HFFc6 (cell line): ENCODE data around the gene MT4. TPM values are rescaled to one million over a fixed set of nuclear protein-coding genes. Genes with fewer than 3 reads are reported as not detected.
"Not testable (repeated sequence)": the region's sequence is repeated elsewhere in the genome, so short reads cannot be mapped to it uniquely, and the experiment has no call there.

Experiments
- DNase-seq: peaks from one replicate; pipeline ENCODE4 v3.0.0-alpha.2; 2018
- H3K27ac Mint-ChIP-seq: 2 replicates; pipeline ENCODE4 v1.8.0; 2020; ENCODE audit warnings: mild to moderate bottlenecking, mixed read lengths
- H3K27me3 Mint-ChIP-seq: 2 replicates; pipeline ENCODE4 v1.8.0; 2021; ENCODE audit warnings: mild to moderate bottlenecking, moderate library complexity, mixed read lengths; ENCODE audit not compliant: insufficient read depth
- H3K36me3 Mint-ChIP-seq: 2 replicates; pipeline ENCODE4 v1.8.0; 2021; ENCODE audit warnings: low read depth, mixed read lengths
- H3K4me1 Mint-ChIP-seq: 2 replicates; pipeline ENCODE4 v1.8.0; 2020; ENCODE audit warnings: low read depth, mixed read lengths
- H3K4me3 Mint-ChIP-seq: 2 replicates; pipeline ENCODE4 v1.8.0; 2020; ENCODE audit warnings: mild to moderate bottlenecking, moderate library complexity, mixed read lengths
- H3K9me3 Mint-ChIP-seq: 2 replicates; pipeline ENCODE4 v1.8.0; 2020; ENCODE audit warnings: mild to moderate bottlenecking, mixed read lengths
- total RNA-seq, 6 experiments: library from RNA; stranded (reverse); fragmentation: NEBNext Ultra II Directional; extraction: Animal tissue kit (Norgen Biotek cat#: 25700); gene quantifications; 2 replicates in 1 of 6; 3 replicates in 5 of 6; pipeline ENCODE4 v1.2.3, GENCODE V29; 2021
- TF ChIP-seq, protein P1 (sequence below): fragments of 200-600 bp; sonication (generic); IDR thresholded peaks from 2 replicates; pipeline ENCODE4 v1.5.0; 2021; ENCODE audit warnings: antibody characterized with exemption, mild to moderate bottlenecking

MT4 gene
- total RNA-seq, 6 experiments from 2014 or later, result not detected

DNA sequence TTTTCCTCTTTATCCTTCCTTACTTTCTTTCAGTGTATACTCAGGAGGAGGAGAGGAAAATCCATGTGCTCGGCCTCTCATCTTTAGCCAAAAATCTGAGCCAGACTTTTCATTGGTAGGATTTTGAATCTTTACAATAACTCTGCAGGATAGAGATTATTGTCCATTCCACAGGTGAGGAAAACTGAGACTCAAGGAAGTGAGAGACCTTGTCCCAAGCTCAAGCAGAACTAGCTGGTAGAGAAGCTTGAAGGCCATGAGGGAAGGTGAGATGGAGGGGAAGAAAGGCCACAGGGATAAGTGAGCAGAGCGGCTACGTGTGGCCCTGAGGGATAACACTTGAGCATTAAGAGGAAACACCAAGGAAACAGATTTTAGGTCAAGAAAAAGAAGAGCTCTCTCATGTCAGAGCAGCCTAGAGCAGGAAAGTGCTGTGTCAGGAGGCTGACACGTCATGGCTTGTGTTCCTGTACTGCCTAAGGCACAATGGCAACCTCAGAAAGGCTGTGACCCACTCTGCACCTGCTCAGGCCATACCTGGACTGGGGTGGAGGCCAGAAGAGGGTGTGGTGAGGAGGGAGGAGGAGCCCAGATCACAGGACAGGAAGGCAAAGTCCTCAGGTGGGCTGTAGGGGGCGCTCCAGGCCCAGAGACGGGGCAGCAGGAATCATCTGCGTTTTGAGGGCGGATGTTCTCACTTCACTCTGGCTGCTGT lies 11.9 kb downstream of the MT4 start:
- Mint-ChIP-seq H3K27ac (no peak overlapping the region), H3K4me1 (no peaks in the 10 kb centered on the region), H3K9me3 (peaks cover 13% of the 10 kb centered on the region), H3K36me3 (peaks cover 10% of the 10 kb centered on the region), H3K27me3 (peaks cover 17% of the 10 kb centered on the region), H3K4me3 (no peak overlapping the region)
- peak; percentile 38 for DNase-seq
- TF ChIP-seq, protein P1, sequence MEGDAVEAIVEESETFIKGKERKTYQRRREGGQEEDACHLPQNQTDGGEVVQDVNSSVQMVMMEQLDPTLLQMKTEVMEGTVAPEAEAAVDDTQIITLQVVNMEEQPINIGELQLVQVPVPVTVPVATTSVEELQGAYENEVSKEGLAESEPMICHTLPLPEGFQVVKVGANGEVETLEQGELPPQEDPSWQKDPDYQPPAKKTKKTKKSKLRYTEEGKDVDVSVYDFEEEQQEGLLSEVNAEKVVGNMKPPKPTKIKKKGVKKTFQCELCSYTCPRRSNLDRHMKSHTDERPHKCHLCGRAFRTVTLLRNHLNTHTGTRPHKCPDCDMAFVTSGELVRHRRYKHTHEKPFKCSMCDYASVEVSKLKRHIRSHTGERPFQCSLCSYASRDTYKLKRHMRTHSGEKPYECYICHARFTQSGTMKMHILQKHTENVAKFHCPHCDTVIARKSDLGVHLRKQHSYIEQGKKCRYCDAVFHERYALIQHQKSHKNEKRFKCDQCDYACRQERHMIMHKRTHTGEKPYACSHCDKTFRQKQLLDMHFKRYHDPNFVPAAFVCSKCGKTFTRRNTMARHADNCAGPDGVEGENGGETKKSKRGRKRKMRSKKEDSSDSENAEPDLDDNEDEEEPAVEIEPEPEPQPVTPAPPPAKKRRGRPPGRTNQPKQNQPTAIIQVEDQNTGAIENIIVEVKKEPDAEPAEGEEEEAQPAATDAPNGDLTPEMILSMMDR, result peak; percentile 88

DNA sequence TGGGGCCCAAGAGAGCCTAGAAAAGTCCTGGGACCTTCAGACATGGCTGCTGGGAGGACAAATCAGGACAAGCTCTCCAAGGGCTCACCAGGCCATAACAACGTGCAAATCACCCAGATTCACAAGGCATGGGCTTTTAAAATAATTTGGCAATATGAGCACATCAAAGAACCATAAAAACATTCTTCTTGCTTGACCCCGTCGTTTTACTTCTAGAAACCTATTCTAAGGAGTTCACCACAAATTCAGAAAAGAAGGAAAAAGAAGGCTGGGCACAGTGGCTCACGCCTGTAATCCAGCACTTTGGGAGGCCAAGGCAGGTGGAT lies 12.4 kb downstream of the MT4 start:
- H3K9me3 Mint-ChIP-seq, result peaks cover 13% of the 10 kb centered on the region
- TF ChIP-seq, protein P1, result peak; percentile 21; the same call in 1 of the 2 replicates
- H3K27ac Mint-ChIP-seq, result no peak overlapping the region
- H3K36me3 Mint-ChIP-seq, result peaks cover 10% of the 10 kb centered on the region
- DNase-seq, result no peak
- no peaks in the 10 kb centered on the region for H3K4me1 Mint-ChIP-seq
- H3K4me3 Mint-ChIP-seq, result no peak overlapping the region
- peaks cover 19% of the 10 kb centered on the region for H3K27me3 Mint-ChIP-seq

DNA sequence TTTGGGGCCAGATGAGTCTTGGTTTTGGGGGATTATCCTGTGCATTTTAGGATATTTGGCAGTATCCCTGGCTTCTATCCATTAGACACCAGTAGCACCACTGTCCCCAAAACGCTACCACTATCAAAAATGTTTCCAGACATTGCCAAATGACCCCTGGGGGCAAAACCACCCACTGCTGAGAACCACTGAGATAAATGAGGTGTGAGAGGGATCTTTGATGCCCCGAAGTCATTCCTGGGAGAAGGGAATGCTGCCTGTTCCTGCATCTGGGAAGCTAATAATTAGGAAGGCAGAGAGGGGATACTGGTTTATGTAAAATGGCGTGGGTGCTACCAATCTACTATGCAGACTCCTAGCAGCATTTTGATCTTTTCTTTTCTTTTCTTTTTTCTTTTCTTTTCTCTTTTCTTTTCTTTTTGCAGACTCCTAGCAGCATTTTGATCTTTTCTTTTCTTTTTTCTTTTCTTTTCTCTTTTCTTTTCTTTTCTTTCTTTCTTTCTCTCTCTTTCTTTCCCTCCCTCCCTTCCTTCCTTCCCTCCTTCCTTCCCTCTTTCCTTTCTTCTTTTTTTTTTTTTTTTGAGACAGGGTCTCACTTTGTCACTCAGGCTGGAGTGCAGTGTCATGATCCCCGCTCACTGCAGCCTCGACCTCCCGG lies 15.6 kb downstream of the MT4 start:
- no peak overlapping the region for H3K27ac Mint-ChIP-seq
- no peak for DNase-seq
- peaks cover 14% of the 10 kb centered on the region for H3K27me3 Mint-ChIP-seq
- no peaks in the 10 kb centered on the region for H3K4me1 Mint-ChIP-seq
- no peaks in the 10 kb centered on the region for H3K36me3 Mint-ChIP-seq
- no peaks in the 10 kb centered on the region; the same call in 1 of the 2 replicates for H3K9me3 Mint-ChIP-seq
- H3K4me3 Mint-ChIP-seq, result no peak overlapping the region
- TF ChIP-seq, protein P1, result no peak

DNA sequence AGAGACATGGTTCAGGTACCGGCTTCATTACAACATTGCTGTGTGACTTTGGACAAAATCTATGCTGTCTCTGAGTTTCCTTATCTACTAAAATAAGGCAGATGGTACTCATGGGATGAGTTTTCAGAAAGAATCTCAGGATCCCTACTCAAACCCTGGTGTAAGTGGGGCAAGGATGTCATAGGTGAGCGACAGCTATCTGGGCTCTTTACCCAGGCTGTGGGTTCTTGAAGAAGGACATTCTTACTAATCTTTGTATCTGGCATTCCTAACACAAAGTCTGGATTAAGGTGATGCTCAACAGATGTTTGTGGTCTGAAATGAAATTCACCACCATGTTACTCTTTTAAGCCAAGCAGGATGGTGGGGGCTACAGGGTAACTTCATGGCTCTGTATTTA lies 18.0 kb downstream of the MT4 start:
- not testable (repeated sequence) for H3K36me3 Mint-ChIP-seq, H3K4me3 Mint-ChIP-seq, H3K27ac Mint-ChIP-seq, H3K4me1 Mint-ChIP-seq, H3K9me3 Mint-ChIP-seq, DNase-seq
- H3K27me3 Mint-ChIP-seq, result peaks cover 27% of the 10 kb centered on the region

DNA sequence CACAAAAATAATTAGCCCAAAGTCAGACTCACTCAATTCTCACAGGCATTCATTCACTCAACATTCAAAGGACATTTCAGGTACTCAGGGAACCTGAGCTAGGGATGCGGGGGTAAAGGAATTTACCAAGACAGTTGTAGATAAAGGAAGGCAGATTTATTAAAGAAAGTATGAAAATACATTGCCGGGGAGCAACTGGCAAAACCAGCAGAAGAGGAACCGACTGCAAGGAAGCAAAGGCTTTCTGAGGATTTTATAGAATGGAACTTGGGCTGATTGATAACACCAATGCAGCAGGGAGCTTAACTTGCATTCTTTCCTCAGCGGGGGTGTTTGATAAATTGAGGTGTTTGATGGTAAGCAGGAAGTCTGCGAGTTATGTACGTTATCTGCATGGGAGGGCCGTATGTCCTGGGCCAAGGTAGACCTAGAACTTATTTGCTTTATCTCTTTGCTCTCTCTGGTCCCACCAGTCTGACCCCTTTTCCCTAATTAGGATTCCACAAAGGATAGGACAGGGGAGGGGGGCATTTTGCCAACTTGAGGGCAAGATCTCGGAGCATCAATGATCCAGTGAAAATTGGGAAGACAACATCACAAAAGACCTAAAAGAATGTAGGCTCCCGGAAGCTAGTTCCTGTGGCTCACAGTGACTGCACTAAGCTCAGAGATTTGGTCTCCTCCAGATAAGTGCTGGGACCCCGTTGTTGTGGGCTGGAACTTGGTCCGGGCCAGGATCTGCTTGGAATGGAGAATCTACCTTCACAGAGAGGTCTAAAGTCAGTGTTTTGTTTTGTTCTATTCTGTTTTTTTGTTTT lies 18.7 kb downstream of the MT4 start:
- Mint-ChIP-seq H3K27me3 (peaks cover 33% of the 10 kb centered on the region), H3K4me1 (no peaks in the 10 kb centered on the region), H3K9me3 (no peaks in the 10 kb centered on the region), H3K4me3 (no peak overlapping the region), H3K36me3 (no peaks in the 10 kb centered on the region), H3K27ac (no peak overlapping the region)
- no peak for DNase-seq
- TF ChIP-seq, protein P1, result no peak

DNA sequence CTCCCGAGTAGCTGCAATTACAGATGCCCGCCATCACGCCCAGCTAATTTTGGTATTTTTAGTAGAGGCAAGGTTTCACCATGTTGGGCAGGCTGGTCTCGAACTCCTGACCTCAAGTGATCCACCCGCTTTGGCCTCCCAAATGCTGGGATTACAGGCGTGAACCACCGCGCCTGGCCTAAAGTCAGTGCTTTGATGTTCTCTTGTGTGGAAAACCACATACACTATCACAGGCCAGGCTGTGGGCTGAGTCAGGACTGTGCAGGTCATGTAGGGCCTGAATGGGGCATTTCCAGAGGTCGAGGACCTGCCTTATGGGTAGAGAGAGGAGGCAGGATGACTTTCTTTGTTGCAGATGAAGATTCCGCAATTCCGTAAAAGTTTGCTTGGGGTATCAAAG lies 19.4 kb downstream of the MT4 start:
- Mint-ChIP-seq H3K4me1 (no peaks in the 10 kb centered on the region), H3K9me3 (no peaks in the 10 kb centered on the region), H3K36me3 (no peaks in the 10 kb centered on the region), H3K4me3 (no peak overlapping the region), H3K27me3 (peaks cover 36% of the 10 kb centered on the region), H3K27ac (no peak overlapping the region)
- TF ChIP-seq, protein P1, result no peak
- DNase-seq, result no peak
